ENCODE data around the gene METTL18. TPM values are rescaled to one million over a fixed set of nuclear protein-coding genes. Genes with fewer than 3 reads are reported as not detected.

METTL18 gene
- total RNA-seq, 1 experiment from 2014 or later = 6.9 TPM

DNA sequence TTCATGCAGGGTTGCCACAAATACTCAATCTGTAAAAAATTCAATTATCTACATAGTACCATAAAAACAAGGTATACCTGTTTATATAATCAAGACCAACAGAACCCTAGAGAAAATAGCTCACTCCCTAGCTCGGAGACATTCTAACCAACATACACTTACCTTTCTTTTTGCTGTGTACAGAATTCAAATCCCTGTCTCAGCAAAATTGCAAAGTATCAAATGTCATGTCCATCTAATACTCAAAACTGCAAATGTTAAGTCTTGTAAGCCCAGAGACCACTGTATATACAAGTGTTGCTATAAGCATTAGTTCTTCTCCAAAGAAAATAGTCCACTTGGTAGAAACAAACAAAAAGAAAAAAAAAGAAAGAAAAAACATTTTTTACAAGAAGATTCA, 44.7 kb downstream of the METTL18 start:
- no peak overlapping the region for H3K4me3 ChIP-seq (ENCODE audit: low read depth, low read length)
- H3K9me3 ChIP-seq = no peaks in the 10 kb centered on the region
- Mint-ChIP-seq H3K36me3 (ENCODE audit: insufficient read depth, unreplicated experiment) (no peaks in the 10 kb centered on the region), H3K9me3 (ENCODE audit: unreplicated experiment) (no peaks in the 10 kb centered on the region), H3K27ac (ENCODE audit: unreplicated experiment) (no peak overlapping the region), H3K4me3 (ENCODE audit: unreplicated experiment) (no peak overlapping the region), H3K27me3 (ENCODE audit: insufficient read depth, unreplicated experiment) (no peaks in the 10 kb centered on the region), H3K4me1 (ENCODE audit: low read depth, unreplicated experiment) (no peaks in the 10 kb centered on the region)
- DNase-seq = no peak
- no peaks in the 10 kb centered on the region for H3K36me3 ChIP-seq (ENCODE audit: control insufficient read depth, insufficient read depth, low read length)
- TF ChIP-seq, protein P1, sequence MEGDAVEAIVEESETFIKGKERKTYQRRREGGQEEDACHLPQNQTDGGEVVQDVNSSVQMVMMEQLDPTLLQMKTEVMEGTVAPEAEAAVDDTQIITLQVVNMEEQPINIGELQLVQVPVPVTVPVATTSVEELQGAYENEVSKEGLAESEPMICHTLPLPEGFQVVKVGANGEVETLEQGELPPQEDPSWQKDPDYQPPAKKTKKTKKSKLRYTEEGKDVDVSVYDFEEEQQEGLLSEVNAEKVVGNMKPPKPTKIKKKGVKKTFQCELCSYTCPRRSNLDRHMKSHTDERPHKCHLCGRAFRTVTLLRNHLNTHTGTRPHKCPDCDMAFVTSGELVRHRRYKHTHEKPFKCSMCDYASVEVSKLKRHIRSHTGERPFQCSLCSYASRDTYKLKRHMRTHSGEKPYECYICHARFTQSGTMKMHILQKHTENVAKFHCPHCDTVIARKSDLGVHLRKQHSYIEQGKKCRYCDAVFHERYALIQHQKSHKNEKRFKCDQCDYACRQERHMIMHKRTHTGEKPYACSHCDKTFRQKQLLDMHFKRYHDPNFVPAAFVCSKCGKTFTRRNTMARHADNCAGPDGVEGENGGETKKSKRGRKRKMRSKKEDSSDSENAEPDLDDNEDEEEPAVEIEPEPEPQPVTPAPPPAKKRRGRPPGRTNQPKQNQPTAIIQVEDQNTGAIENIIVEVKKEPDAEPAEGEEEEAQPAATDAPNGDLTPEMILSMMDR (IDR thresholded peaks at IDR 0.05; ENCODE audit: insufficient read depth in 1 of 2, low read depth in 1 of 2, low read length in 1 of 2, severe bottlenecking in 1 of 2, unreplicated experiment in 1 of 2) = no peak
- ChIA-PET CTCF (no interaction called here), POLR2A (interaction anchor here (0.6 kb wide), 1 partner anchor 143 kb away, joined by 3 read pairs; no protein-coding TSS in a partner anchor)
- intact Hi-C loops (cut with micrococcal nuclease; ENCODE audit: unreplicated experiment) = no loop called here
- H3K27me3 ChIP-seq (replicated peaks; ENCODE audit: control insufficient read depth, insufficient read depth, low read length) = no peaks in the 10 kb centered on the region
- no TSS peak for BruUV-seq (replicated peaks)
- H3K4me1 ChIP-seq = no peaks in the 10 kb centered on the region

DNA sequence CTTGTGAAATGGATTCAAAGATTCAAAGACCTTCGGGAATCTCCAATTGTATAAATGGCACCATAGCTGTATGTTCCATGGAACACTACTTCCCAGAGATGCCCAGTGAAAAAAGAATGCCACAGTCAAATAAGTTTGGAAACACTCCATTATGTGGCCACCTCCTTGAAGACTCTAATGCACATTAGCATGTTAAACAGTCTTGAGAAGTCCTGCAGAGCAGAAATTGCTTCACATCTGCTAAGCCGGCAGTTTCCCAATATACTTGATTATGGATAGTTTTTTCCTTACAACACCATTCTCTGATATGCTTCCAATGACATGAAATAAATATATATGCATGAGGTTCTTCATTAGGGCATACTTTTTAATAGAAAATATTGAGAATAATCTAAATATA, 48.2 kb downstream of the METTL18 start:
- POLR2A ChIA-PET = no interaction called here
- no peak for DNase-seq
- H3K4me3 Mint-ChIP-seq (ENCODE audit: unreplicated experiment) = no peak overlapping the region
- CTCF ChIA-PET = no interaction called here
- H3K9me3 Mint-ChIP-seq (ENCODE audit: unreplicated experiment) = no peaks in the 10 kb centered on the region
- no peaks in the 10 kb centered on the region for H3K36me3 ChIP-seq (ENCODE audit: control insufficient read depth, insufficient read depth, low read length)
- H3K4me1 ChIP-seq = no peaks in the 10 kb centered on the region
- TF ChIP-seq, protein P1 (IDR thresholded peaks at IDR 0.05; ENCODE audit: insufficient read depth in 1 of 2, low read depth in 1 of 2, low read length in 1 of 2, severe bottlenecking in 1 of 2, unreplicated experiment in 1 of 2) = no peak
- intact Hi-C loops (cut with micrococcal nuclease; ENCODE audit: unreplicated experiment) = no loop called here
- no peaks in the 10 kb centered on the region for H3K36me3 Mint-ChIP-seq (ENCODE audit: insufficient read depth, unreplicated experiment)
- no TSS peak for BruUV-seq (replicated peaks)
- H3K4me1 Mint-ChIP-seq (ENCODE audit: low read depth, unreplicated experiment) = no peaks in the 10 kb centered on the region
- H3K4me3 ChIP-seq (ENCODE audit: low read depth, low read length) = no peak overlapping the region
- H3K9me3 ChIP-seq = no peaks in the 10 kb centered on the region
- no peak overlapping the region for H3K27ac Mint-ChIP-seq (ENCODE audit: unreplicated experiment)
- H3K27me3 ChIP-seq (replicated peaks; ENCODE audit: control insufficient read depth, insufficient read depth, low read length) = no peaks in the 10 kb centered on the region
- H3K27me3 Mint-ChIP-seq (ENCODE audit: insufficient read depth, unreplicated experiment) = peaks cover 2% of the 10 kb centered on the region

DNA sequence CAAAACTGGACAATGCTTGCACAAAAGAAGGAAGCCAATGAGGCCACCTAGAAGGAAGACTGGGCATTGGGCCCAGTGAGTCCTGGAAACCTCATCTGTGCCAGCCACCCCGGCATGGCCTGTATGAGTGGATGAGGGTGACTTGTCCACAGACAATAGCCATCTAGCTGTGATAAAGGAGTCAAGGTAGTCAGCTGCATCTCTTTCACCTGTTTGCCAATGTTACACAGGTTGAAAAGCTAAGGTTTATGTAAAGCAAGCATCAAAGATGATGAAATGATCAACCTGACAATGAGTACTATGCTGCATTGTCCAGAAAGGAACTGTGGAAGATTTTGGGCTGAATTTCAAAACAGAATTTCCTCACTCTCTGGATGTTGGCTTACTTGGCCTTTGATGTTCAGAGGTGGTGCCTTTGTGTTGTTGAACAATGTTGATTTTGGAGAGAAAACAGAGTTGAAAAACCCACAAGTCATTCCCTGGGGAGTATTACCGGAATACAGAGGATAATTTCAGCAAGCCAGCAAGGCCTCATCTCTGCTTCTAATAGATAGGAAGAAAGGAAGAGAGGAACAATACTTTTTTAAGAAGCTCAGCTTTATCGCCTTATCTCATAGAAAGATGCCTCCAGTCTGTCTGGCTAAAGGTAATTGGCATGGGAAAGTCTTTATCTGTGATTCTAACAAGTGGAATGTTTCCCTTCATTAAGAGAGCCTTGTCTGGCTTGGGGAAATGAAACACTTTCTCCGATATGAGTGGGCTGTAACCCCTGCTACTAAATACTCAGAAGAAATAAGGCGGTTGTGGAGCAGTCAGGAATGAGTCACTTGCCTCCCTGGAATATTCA, 49.5 kb downstream of the METTL18 start:
- no peak for DNase-seq
- CTCF ChIA-PET = no interaction called here
- Histone ChIP-seq H3K9me3 (no peaks in the 10 kb centered on the region), H3K36me3 (ENCODE audit: control insufficient read depth, insufficient read depth, low read length) (no peaks in the 10 kb centered on the region), H3K27me3 (replicated peaks; ENCODE audit: control insufficient read depth, insufficient read depth, low read length) (no peaks in the 10 kb centered on the region), H3K4me1 (no peaks in the 10 kb centered on the region), H3K4me3 (ENCODE audit: low read depth, low read length) (no peak overlapping the region)
- intact Hi-C loops (cut with micrococcal nuclease; ENCODE audit: unreplicated experiment) = no loop called here
- Mint-ChIP-seq H3K36me3 (ENCODE audit: insufficient read depth, unreplicated experiment) (no peaks in the 10 kb centered on the region), H3K4me1 (ENCODE audit: low read depth, unreplicated experiment) (no peaks in the 10 kb centered on the region), H3K27ac (ENCODE audit: unreplicated experiment) (no peak overlapping the region), H3K4me3 (ENCODE audit: unreplicated experiment) (no peak overlapping the region), H3K27me3 (ENCODE audit: insufficient read depth, unreplicated experiment) (peaks cover 2% of the 10 kb centered on the region), H3K9me3 (ENCODE audit: unreplicated experiment) (no peaks in the 10 kb centered on the region)
- no TSS peak for BruUV-seq (replicated peaks)
- TF ChIP-seq, protein P1 (IDR thresholded peaks at IDR 0.05; ENCODE audit: insufficient read depth in 1 of 2, low read depth in 1 of 2, low read length in 1 of 2, severe bottlenecking in 1 of 2, unreplicated experiment in 1 of 2) = no peak
- POLR2A ChIA-PET = no interaction called here

Other genes starting within 250 kb of the METTL18 start
- gene F5, start 208.4 kb downstream of the METTL18 start, total RNA-seq (2022) = 0.50 and 0.74 TPM in 2 replicates
- gene SELP, start 164.8 kb downstream of the METTL18 start, total RNA-seq (2022) = not detected in 2 replicates
- not detected in 2 replicates for gene SELL, start 83.3 kb downstream of the METTL18 start, total RNA-seq (2022)
- not detected in 2 replicates for gene SELE, start 60.8 kb downstream of the METTL18 start, total RNA-seq (2022)
- gene SCYL3, start 99.0 kb upstream of the METTL18 start, total RNA-seq (2022) = 5.9 and 6.7 TPM in 2 replicates